HepG2 (cell line): ENCODE results near the gene ZC3H18. TPM values are rescaled to one million over a fixed set of nuclear protein-coding genes. Genes with fewer than 3 reads are reported as not detected.

Experiments used
- ATAC-seq: fragments of 200-7000 bp; cut with Tn5 transposase; 3 replicates; pipeline ENCODE4 v1.9.1; 2020; ENCODE audit warnings: mild to moderate bottlenecking, moderate library complexity
- BruUV-seq: library from RNA; stranded (reverse); fragments of 400-500 nt; replicated peaks from 2 replicates; lab custom pipeline; 2021; lab: Mats Ljungman, UMichigan
- CTCF ChIA-PET: fragments of 300-600 bp; formaldehyde crosslinking; extraction: SDS; loops from one replicate; lab custom pipeline; 2021; ENCODE audit warnings: low total read pairs, inconsistent platforms, low intra/inter-chr PET ratio; lab: Yijun Ruan, JAX
- POLR2A ChIA-PET: fragments of 350-600 bp; sonication (Branson Sonifier 250); formaldehyde crosslinking; loops from one replicate; lab custom pipeline; 2020; ENCODE audit warnings: antibody characterized with exemption, inconsistent platforms; lab: Yijun Ruan, JAX
- DNase-seq: peaks from one replicate; pipeline ENCODE4 v3.0.0-alpha.2; 2015; ENCODE audit warnings: low spot score
- FAIRE-seq: peaks from 3 replicates; lab custom pipeline; 2011; peaks lifted over from hg19 to GRCh38; lab: Jason Lieb, UNC
- H2AFZ ChIP-seq: one replicate; pipeline ENCODE4 v1.6.1; 2011; ENCODE audit warnings: low read length, inconsistent platforms
- H3K27ac ChIP-seq: fragments of 300-600 bp; 3 replicates; pipeline ENCODE4 v1.8.0; 2011; ENCODE audit warnings: mixed run types, mild to moderate bottlenecking, mixed read lengths, low read length, inconsistent platforms; ENCODE audit not compliant: insufficient read depth; ENCODE audit errors: extremely low read length
- H3K27me3 ChIP-seq, 2 experiments: fragments of 200-600 bp in 1 of 2; 2 replicates in 1 of 2; 3 replicates in 1 of 2; pipeline versions ENCODE4 v1.6.0 to v1.8.0; 2011; ENCODE audit warnings: low read length in 2 of 2, mild to moderate bottlenecking in 2 of 2, moderate library complexity in 2 of 2, inconsistent platforms in 1 of 2; ENCODE audit not compliant: insufficient read depth in 2 of 2, control insufficient read depth in 1 of 2
- H3K36me3 ChIP-seq, 2 experiments: fragments of 200-600 bp in 1 of 2; replicated peaks in 1 of 2; 2 replicates in 1 of 2; 3 replicates in 1 of 2; pipeline versions ENCODE4 v1.5.1 to v1.8.0; 2011; ENCODE audit warnings: low read length in 2 of 2, inconsistent platforms in 1 of 2; ENCODE audit not compliant: insufficient read depth in 2 of 2, control insufficient read depth in 1 of 2
- H3K4me1 ChIP-seq: 2 replicates; pipeline ENCODE4 v1.5.1; 2012; ENCODE audit warnings: low read length, inconsistent platforms; ENCODE audit not compliant: insufficient read depth
- H3K4me2 ChIP-seq: 2 replicates; pipeline ENCODE4 v1.6.0; 2011; ENCODE audit warnings: low read depth, low read length, inconsistent platforms
- H3K4me3 ChIP-seq, 3 experiments: fragments of 200-600 bp in 1 of 3; sonication (generic), shearing (Covaris generic) in 1 of 3; replicated peaks in 1 of 3; 2 replicates each; pipeline ENCODE4 v1.5.1; 2011 to 2016; ENCODE audit warnings: low read length in 3 of 3, inconsistent platforms in 2 of 3, low read depth in 2 of 3, mild to moderate bottlenecking in 2 of 3, control low read depth in 1 of 3, mixed read lengths in 1 of 3; ENCODE audit not compliant: insufficient read depth in 1 of 3
- H3K79me2 ChIP-seq: one replicate; pipeline ENCODE4 v1.6.1; 2011; ENCODE audit warnings: low read length, inconsistent platforms; ENCODE audit not compliant: insufficient read depth
- H3K9ac ChIP-seq: 2 replicates; pipeline ENCODE4 v1.6.0; 2011; ENCODE audit warnings: mild to moderate bottlenecking, low read depth, low read length, inconsistent platforms; ENCODE audit not compliant: insufficient read depth
- H3K9me3 ChIP-seq: 2 replicates; pipeline ENCODE4 v1.5.1; 2012; ENCODE audit warnings: mild to moderate bottlenecking, low read length
- H4K20me1 ChIP-seq: 2 replicates; pipeline ENCODE4 v1.6.0; 2011; ENCODE audit warnings: inconsistent platforms, mild to moderate bottlenecking, low read length, moderate library complexity; ENCODE audit not compliant: insufficient read depth
- AGO2 ChIP-seq: fragments of 200-400 bp; formaldehyde crosslinking; optimal IDR thresholded peaks from 2 replicates; pipeline ENCODE3; 2017; ENCODE audit warnings: mild to moderate bottlenecking, low read depth, low read length, moderate library complexity
- MXI1 ChIP-seq: IDR thresholded peaks from 3 replicates; pipeline ENCODE4 v1.6.1; 2012; ENCODE audit warnings: low read depth, low read length, inconsistent platforms, borderline replicate concordance
- NR3C1 ChIP-seq: sonication (generic); formaldehyde crosslinking; IDR thresholded peaks from 2 replicates; pipeline ENCODE4 v1.4.0; 2020; ENCODE audit warnings: missing genetic modification reagents
- TP53 ChIP-seq: sonication (generic); formaldehyde crosslinking; conservative IDR thresholded peaks from 2 replicates; pipeline ENCODE4 v1.4.0; 2020; ENCODE audit warnings: missing genetic modification reagents
- ZNF451 ChIP-seq: sonication (generic); formaldehyde crosslinking; IDR thresholded peaks from 2 replicates; pipeline ENCODE4 v1.5.0; 2020; ENCODE audit warnings: mild to moderate bottlenecking, missing genetic modification reagents
- WGBS: methylation state at CpG from one replicate; pipeline ENCODE4 v1.1.6; 2017; ENCODE audit warnings: low lambda C conversion rate; 5-methylcytosine and 5-hydroxymethylcytosine counted together
- in situ Hi-C: cut with HindIII; loops from 2 replicates; pipeline ENCODE4 v1.10.0; 2017; ENCODE audit warnings: low pct_unique_long_range_greater_than_20kb; ENCODE audit not compliant: extremely low pct_ligation_motif_present
- intact Hi-C: fragments of 100-400 bp; cut with micrococcal nuclease; formaldehyde crosslinking; loops from one replicate; pipeline ENCODE4 v1.10.0; 2022; ENCODE audit not compliant: unreplicated experiment
- polyA plus RNA-seq, 8 experiments: library from polyadenylated mRNA; depleted of rRNA in 3 of 8; stranded (reverse) in 7 of 8; unstranded in 1 of 8; fragments of >200 nt; fragmentation: Illumina TruSeq in 4 of 8; extraction: Trizol in 4 of 8; gene quantifications; 2 replicates each; pipeline versions ENCODE4 v1.2.1 to v1.2.3, GENCODE V29; 2011 to 2016; ENCODE audit warnings: low read depth in 4 of 8, missing spikeins in 1 of 8, mixed read lengths in 1 of 8; ENCODE audit not compliant: insufficient read depth in 1 of 8
- total RNA-seq, 5 experiments: library from RNA; depleted of rRNA; stranded (reverse); fragments of >200 nt; fragmentation: Illumina TruSeq; extraction: Trizol; gene quantifications; 2 replicates each; pipeline ENCODE4 v1.2.3, GENCODE V29; 2016; ENCODE audit warnings: low read depth in 1 of 5
- TF ChIP-seq, protein P1 (sequence below): sonication (generic); formaldehyde crosslinking; conservative IDR thresholded peaks from 2 replicates; pipeline ENCODE4 v1.4.0; 2020; ENCODE audit warnings: missing genetic modification reagents
- TF ChIP-seq, protein P2 (sequence below): fragments of 450-650 bp; IDR thresholded peaks from 2 replicates; pipeline ENCODE4 v1.6.1; 2016
- TF ChIP-seq, protein P3 (sequence below): sonication (generic); formaldehyde crosslinking; IDR thresholded peaks from 2 replicates; pipeline ENCODE4 v1.8.0; 2022; ENCODE audit warnings: mild to moderate bottlenecking, missing genetic modification reagents
- TF ChIP-seq, protein P4 (sequence below): sonication (generic); formaldehyde crosslinking; conservative IDR thresholded peaks from 2 replicates; pipeline ENCODE4 v1.8.0; 2022; ENCODE audit warnings: mild to moderate bottlenecking, moderate library complexity, missing genetic modification reagents

The ZC3H18 gene
- total and polyA plus RNA-seq, 2 of the 13 experiments (the other 11 are each of a cell fraction or from before 2014, with no cell fraction given), result 11.2 to 27.4 TPM

DNA sequence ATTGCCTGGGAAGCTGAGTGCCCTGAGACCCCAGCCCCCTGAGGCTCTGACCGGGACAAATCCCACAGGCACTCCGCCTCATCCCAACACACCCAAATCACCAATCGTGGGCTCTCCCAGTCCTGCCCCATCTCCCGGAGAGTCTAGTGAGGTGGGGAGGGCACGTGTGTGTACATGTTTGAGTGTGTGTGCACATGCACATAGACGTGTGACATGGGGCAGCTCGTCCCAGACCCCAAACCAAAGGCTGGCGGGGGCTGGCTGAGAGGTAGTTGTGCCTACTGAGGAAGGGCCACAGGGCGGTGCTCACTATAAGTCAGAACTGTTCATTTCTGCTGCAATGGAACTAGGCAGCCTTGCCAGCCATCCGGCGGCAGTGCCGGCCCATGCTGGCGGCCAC lies 107.5 kb downstream of the ZC3H18 start (continued):
- TF ChIP-seq, protein P1, sequence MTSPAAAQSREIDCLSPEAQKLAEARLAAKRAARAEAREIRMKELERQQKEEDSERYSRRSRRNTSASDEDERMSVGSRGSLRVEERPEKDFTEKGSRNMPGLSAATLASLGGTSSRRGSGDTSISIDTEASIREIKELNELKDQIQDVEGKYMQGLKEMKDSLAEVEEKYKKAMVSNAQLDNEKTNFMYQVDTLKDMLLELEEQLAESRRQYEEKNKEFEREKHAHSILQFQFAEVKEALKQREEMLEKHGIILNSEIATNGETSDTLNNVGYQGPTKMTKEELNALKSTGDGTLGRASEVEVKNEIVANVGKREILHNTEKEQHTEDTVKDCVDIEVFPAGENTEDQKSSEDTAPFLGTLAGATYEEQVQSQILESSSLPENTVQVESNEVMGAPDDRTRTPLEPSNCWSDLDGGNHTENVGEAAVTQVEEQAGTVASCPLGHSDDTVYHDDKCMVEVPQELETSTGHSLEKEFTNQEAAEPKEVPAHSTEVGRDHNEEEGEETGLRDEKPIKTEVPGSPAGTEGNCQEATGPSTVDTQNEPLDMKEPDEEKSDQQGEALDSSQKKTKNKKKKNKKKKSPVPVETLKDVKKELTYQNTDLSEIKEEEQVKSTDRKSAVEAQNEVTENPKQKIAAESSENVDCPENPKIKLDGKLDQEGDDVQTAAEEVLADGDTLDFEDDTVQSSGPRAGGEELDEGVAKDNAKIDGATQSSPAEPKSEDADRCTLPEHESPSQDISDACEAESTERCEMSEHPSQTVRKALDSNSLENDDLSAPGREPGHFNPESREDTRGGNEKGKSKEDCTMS (CRISPR knock-in tag), result no peak
- TF ChIP-seq, protein P2, sequence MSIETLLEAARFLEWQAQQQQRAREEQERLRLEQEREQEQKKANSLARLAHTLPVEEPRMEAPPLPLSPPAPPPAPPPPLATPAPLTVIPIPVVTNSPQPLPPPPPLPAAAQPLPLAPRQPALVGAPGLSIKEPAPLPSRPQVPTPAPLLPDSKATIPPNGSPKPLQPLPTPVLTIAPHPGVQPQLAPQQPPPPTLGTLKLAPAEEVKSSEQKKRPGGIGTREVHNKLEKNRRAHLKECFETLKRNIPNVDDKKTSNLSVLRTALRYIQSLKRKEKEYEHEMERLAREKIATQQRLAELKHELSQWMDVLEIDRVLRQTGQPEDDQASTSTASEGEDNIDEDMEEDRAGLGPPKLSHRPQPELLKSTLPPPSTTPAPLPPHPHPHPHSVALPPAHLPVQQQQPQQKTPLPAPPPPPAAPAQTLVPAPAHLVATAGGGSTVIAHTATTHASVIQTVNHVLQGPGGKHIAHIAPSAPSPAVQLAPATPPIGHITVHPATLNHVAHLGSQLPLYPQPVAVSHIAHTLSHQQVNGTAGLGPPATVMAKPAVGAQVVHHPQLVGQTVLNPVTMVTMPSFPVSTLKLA, result peak; percentile 70
- TF ChIP-seq TP53 (CRISPR knock-in tag), result no peak
- TF ChIP-seq NR3C1, result no peak

DNA sequence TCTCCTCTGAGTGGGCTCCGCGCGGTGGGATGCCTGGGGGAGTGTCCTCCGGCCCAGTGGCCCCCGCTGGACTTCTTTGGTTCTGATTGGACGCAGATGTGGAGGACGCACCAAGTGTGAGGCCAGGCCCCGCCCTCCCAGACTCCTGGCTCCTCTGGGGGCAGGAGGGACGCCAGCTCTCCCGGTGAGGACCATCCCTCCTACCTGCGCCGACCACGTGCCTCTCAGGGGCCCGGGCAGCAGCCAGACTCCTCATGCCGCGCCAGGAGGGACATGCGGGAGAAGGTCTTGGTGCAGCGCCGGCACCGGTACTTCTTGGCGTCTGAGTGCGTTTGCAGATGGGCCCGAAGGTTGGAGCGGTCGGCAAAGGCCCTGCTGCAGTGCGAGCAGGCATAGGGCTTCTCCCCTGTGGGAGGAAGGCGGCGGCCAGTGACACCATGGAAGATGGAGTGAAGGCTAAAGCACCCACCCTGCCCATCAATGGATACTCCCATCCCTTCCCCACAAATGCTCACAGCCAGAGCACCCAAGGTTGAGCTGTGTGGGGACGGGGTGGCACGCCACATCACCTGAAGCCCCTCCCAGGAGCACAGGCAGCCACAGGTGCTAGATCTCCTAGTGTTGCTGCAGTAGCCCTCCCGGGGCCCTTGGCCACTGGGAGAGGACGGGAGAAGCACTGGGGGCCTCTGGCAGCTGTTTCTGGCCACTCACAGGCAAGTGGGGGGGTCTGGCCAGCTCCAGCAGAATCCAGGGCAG lies 108.2 kb downstream of the ZC3H18 start:
- Histone ChIP-seq H3K79me2 (no peaks in the 10 kb centered on the region), H3K4me3 (no peak overlapping the region), H2AFZ (no peak overlapping the region), H3K4me1 (peaks cover 36% of the 10 kb centered on the region), H3K36me3 (no peaks in the 10 kb centered on the region; a peak in 1 of 5 replicates), H3K4me2 (no peak overlapping the region), H3K9me3 (no peaks in the 10 kb centered on the region), H3K27ac (no peak overlapping the region), H3K9ac (no peak overlapping the region), H4K20me1 (peaks cover 5% of the 10 kb centered on the region; the same call in 1 of the 2 replicates), H3K27me3 (peaks cover 7 to 23% of the 10 kb centered on the region in 2 experiments; a peak in 4 of 5 replicates)
- intact Hi-C loops, result no loop called here
- ATAC-seq (no peak), FAIRE-seq (no peak), DNase-seq (no peak)
- BruUV-seq, result no TSS peak
- WGBS, result 63% methylated on average over 15 of the region's 32 CpGs
- ChIA-PET POLR2A (no interaction called here), CTCF (no interaction called here)
- in situ Hi-C loops, result no loop called here
- TF ChIP-seq, protein P3, sequence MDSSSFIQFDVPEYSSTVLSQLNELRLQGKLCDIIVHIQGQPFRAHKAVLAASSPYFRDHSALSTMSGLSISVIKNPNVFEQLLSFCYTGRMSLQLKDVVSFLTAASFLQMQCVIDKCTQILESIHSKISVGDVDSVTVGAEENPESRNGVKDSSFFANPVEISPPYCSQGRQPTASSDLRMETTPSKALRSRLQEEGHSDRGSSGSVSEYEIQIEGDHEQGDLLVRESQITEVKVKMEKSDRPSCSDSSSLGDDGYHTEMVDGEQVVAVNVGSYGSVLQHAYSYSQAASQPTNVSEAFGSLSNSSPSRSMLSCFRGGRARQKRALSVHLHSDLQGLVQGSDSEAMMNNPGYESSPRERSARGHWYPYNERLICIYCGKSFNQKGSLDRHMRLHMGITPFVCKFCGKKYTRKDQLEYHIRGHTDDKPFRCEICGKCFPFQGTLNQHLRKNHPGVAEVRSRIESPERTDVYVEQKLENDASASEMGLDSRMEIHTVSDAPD, result no peak
- peak; percentile 49 for TF ChIP-seq AGO2
- 0 out of 2 replicates have a peak, but pooled peaks have one; percentile 36 for TF ChIP-seq ZNF451 (CRISPR knock-in tag)
- TF ChIP-seq, protein P4, sequence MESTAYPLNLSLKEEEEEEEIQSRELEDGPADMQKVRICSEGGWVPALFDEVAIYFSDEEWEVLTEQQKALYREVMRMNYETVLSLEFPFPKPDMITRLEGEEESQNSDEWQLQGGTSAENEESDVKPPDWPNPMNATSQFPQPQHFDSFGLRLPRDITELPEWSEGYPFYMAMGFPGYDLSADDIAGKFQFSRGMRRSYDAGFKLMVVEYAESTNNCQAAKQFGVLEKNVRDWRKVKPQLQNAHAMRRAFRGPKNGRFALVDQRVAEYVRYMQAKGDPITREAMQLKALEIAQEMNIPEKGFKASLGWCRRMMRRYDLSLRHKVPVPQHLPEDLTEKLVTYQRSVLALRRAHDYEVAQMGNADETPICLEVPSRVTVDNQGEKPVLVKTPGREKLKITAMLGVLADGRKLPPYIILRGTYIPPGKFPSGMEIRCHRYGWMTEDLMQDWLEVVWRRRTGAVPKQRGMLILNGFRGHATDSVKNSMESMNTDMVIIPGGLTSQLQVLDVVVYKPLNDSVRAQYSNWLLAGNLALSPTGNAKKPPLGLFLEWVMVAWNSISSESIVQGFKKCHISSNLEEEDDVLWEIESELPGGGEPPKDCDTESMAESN (CRISPR knock-in tag), result 0 out of 2 replicates have a peak, but pooled peaks have one; percentile 42
- TF ChIP-seq MXI1, result no peak
